ENCODE results near the gene ARPC5L.
"Not testable (repeated sequence)": the region's sequence is repeated elsewhere in the genome, so short reads cannot be mapped to it uniquely, and the experiment has no call there.

ARPC5L gene

GRCh38 chr9:124841075-124841821 is 20.7 kb upstream of the ARPC5L start:
- no peak for DNase-seq

GRCh38 chr9:124843456-124844034 is 18.4 kb upstream of the ARPC5L start:
- no peak for DNase-seq

GRCh38 chr9:124844291-124844690 is 17.6 kb upstream of the ARPC5L start:
- no peak for DNase-seq

- not testable (repeated sequence) for DNase-seq
These were observed 15.5 kb upstream of the ARPC5L start for GRCh38 chr9:124846467-124846866.

- DNase-seq: no peak
These were observed 15.0 kb upstream of the ARPC5L start for GRCh38 chr9:124846969-124847368.

GRCh38 chr9:124849801-124850200 is 12.1 kb upstream of the ARPC5L start:
- no peak for DNase-seq

- DNase-seq: no peak
These were observed 9.7 kb upstream of the ARPC5L start for GRCh38 chr9:124852121-124852828.

GRCh38 chr9:124852829-124853531 is 8.9 kb upstream of the ARPC5L start, which contains the start of gene WDR38:
WDR38 (plus strand) TSS chr9:124853460; CDS start chr9:124853532, 72 bp downstream.
- peak; percentile 86 for DNase-seq

GRCh38 chr9:124853605-124854143 is 8.3 kb upstream of the ARPC5L start:
- no peak for DNase-seq

GRCh38 chr9:124854161-124854560 is 7.8 kb upstream of the ARPC5L start:
- DNase-seq: no peak

- no peak for DNase-seq
These were observed 7.1 kb upstream of the ARPC5L start for GRCh38 chr9:124854822-124855221.

GRCh38 chr9:124855566-124855943 is 6.4 kb upstream of the ARPC5L start:
- no peak for DNase-seq

- no peak for DNase-seq
These were observed 5.8 kb upstream of the ARPC5L start for GRCh38 chr9:124855944-124856765.

- no peak for DNase-seq
These were observed 4.3 kb upstream of the ARPC5L start for GRCh38 chr9:124857533-124858162.

GRCh38 chr9:124858330-124859046 is 3.4 kb upstream of the ARPC5L start:
- DNase-seq: no peak

- no peak for DNase-seq
These were observed 1.9 kb upstream of the ARPC5L start for GRCh38 chr9:124859803-124860581.

- DNase-seq: no peak
These were observed 1.2 kb upstream of the ARPC5L start for GRCh38 chr9:124860582-124861341.

GRCh38 chr9:124863371-124863871 is 1.5 kb downstream of the ARPC5L start:
- no peak for DNase-seq
